IMR-90 (cell line): Measurements from ENCODE around the gene TBC1D22A. TPM values are rescaled to one million over a fixed set of nuclear protein-coding genes. Genes with fewer than 3 reads are reported as not detected.

ENCODE experiments used
- ATAC-seq: fragments of 200-7000 bp; cut with Tn5 transposase; 2 replicates; pipeline ENCODE4 v1.9.1; 2020; ENCODE audit warnings: low read depth, mild to moderate bottlenecking, moderate library complexity
- BruUV-seq: library from RNA; stranded (reverse); fragments of 400-500 nt; replicated peaks from 2 replicates; lab custom pipeline; 2021; lab: Mats Ljungman, UMichigan
- CTCF ChIA-PET: fragments of 300-600 bp; formaldehyde crosslinking; extraction: SDS; loops from one replicate; lab custom pipeline; 2021; ENCODE audit warnings: antibody characterized with exemption; lab: Yijun Ruan, JAX
- POLR2A ChIA-PET: fragments of 300-600 bp; sonication (Branson Sonifier 250); formaldehyde crosslinking; loops from one replicate; lab custom pipeline; 2022; ENCODE audit warnings: antibody characterized with exemption; ENCODE audit not compliant: unreplicated experiment; lab: Charles Lee
- DNase-seq: peaks from one replicate; pipeline ENCODE4 v3.0.0; 2013
- H2AFZ ChIP-seq: replicated peaks from 2 replicates; pipeline ENCODE3; 2013; ENCODE audit warnings: low read length, mild to moderate bottlenecking; ENCODE audit not compliant: poor library complexity
- H2AK5ac ChIP-seq: 2 replicates; pipeline ENCODE4 v1.6.1; 2013; ENCODE audit warnings: low read depth, low read length, inconsistent platforms
- H2AK9ac ChIP-seq: replicated peaks from 2 replicates; pipeline ENCODE3; 2013; ENCODE audit warnings: mild to moderate bottlenecking, low read depth, low read length, moderate library complexity; ENCODE audit not compliant: poor library complexity
- H2BK120ac ChIP-seq: 2 replicates; pipeline ENCODE4 v1.6.1; 2013; ENCODE audit warnings: low read depth, low read length, inconsistent platforms
- H2BK15ac ChIP-seq: 3 replicates; pipeline ENCODE4 v1.6.1; 2013; ENCODE audit warnings: low read depth, low read length, inconsistent platforms
- H2BK20ac ChIP-seq: 2 replicates; pipeline ENCODE4 v1.6.1; 2013; ENCODE audit warnings: low read depth, mild to moderate bottlenecking, inconsistent platforms, low read length, moderate library complexity
- H2BK5ac ChIP-seq: 2 replicates; pipeline ENCODE4 v1.6.1; 2013; ENCODE audit warnings: mild to moderate bottlenecking, low read depth, low read length, inconsistent platforms; ENCODE audit not compliant: poor library complexity, severe bottlenecking
- H3K14ac ChIP-seq: replicated peaks from 2 replicates; pipeline ENCODE4 v1.6.1; 2013; ENCODE audit warnings: low read depth, low read length, inconsistent platforms
- H3K18ac ChIP-seq: 2 replicates; pipeline ENCODE4 v1.6.1; 2013; ENCODE audit warnings: low read depth, low read length, control low read depth
- H3K23ac ChIP-seq: 2 replicates; pipeline ENCODE4 v1.6.1; 2013; ENCODE audit warnings: low read depth, low read length, inconsistent platforms
- H3K27ac ChIP-seq: 2 replicates; pipeline ENCODE4 v1.5.1; 2013; ENCODE audit warnings: mild to moderate bottlenecking, control low read depth, low read length; ENCODE audit not compliant: insufficient read depth
- H3K27me3 ChIP-seq: 2 replicates; pipeline ENCODE4 v1.6.1; 2013; ENCODE audit warnings: low read length; ENCODE audit not compliant: control insufficient read depth, insufficient read depth
- H3K36me3 ChIP-seq: 2 replicates; pipeline ENCODE4 v1.6.1; 2013; ENCODE audit warnings: low read length, mixed read lengths; ENCODE audit not compliant: control insufficient read depth, insufficient read depth
- H3K4ac ChIP-seq: 2 replicates; pipeline ENCODE4 v1.6.1; 2013; ENCODE audit warnings: low read depth, low read length, inconsistent platforms
- H3K4me1 ChIP-seq: 2 replicates; pipeline ENCODE4 v1.6.1; 2013; ENCODE audit warnings: low read length, mixed read lengths; ENCODE audit not compliant: control insufficient read depth, insufficient read depth
- H3K4me2 ChIP-seq: 2 replicates; pipeline ENCODE4 v1.6.1; 2013; ENCODE audit warnings: low read depth, mild to moderate bottlenecking, control low read depth, low read length, moderate library complexity
- H3K4me3 ChIP-seq: 2 replicates; pipeline ENCODE4 v1.5.1; 2013; ENCODE audit warnings: low read depth, mild to moderate bottlenecking, control low read depth, low read length, moderate library complexity; ENCODE audit not compliant: insufficient read depth
- H3K56ac ChIP-seq: 2 replicates; pipeline ENCODE4 v1.6.1; 2013; ENCODE audit warnings: low read length, inconsistent platforms; ENCODE audit not compliant: insufficient read depth; ENCODE audit errors: extremely low read depth
- H3K79me1 ChIP-seq, 2 experiments: 2 replicates each; pipeline ENCODE4 v1.6.1; 2013; ENCODE audit warnings: low read length in 2 of 2, inconsistent platforms in 1 of 2, low read depth in 1 of 2
- H3K9ac ChIP-seq: 2 replicates; pipeline ENCODE4 v1.6.1; 2013; ENCODE audit warnings: low read depth, low read length, control low read depth
- H3K9me1 ChIP-seq: 2 replicates; pipeline ENCODE4 v1.6.1; 2013; ENCODE audit warnings: low read length, inconsistent platforms; ENCODE audit not compliant: insufficient read depth
- H3K9me3 ChIP-seq: 2 replicates; pipeline ENCODE4 v1.6.1; 2013; ENCODE audit warnings: low read length; ENCODE audit not compliant: control insufficient read depth, insufficient read depth
- H4K20me1 ChIP-seq: 2 replicates; pipeline ENCODE4 v1.6.1; 2013; ENCODE audit warnings: low read length, inconsistent platforms; ENCODE audit not compliant: insufficient read depth
- H4K5ac ChIP-seq: 2 replicates; pipeline ENCODE4 v1.6.1; 2013; ENCODE audit warnings: mild to moderate bottlenecking, low read depth, low read length, control low read depth
- H4K8ac ChIP-seq, 2 experiments: 2 replicates each; pipeline ENCODE4 v1.6.1; 2013; ENCODE audit warnings: low read depth in 2 of 2, low read length in 2 of 2, control low read depth in 1 of 2, inconsistent platforms in 1 of 2
- H4K91ac ChIP-seq: 2 replicates; pipeline ENCODE4 v1.6.1; 2013; ENCODE audit warnings: low read depth, low read length, inconsistent platforms; ENCODE audit not compliant: insufficient read depth
- BHLHE40 ChIP-seq: fragments of 150-350 bp; IDR thresholded peaks from 2 replicates; pipeline ENCODE4 v1.6.1; 2016; ENCODE audit warnings: mild to moderate bottlenecking, low read depth, low read length
- CHD1 ChIP-seq: IDR thresholded peaks from 2 replicates; pipeline ENCODE4 v1.6.1; 2012; ENCODE audit warnings: low read depth, low read length, improper control_type of control experiment
- ELK1 ChIP-seq: fragments of 150-350 bp; IDR thresholded peaks from 2 replicates; pipeline ENCODE4 v1.6.1; 2016; ENCODE audit warnings: low read depth, mild to moderate bottlenecking, low read length, moderate library complexity, borderline replicate concordance
- FOS ChIP-seq: fragments of 150-350 bp; IDR thresholded peaks from 2 replicates; pipeline ENCODE4 v1.6.1; 2016; ENCODE audit warnings: low read depth, low read length
- MAFK ChIP-seq: IDR thresholded peaks from 2 replicates; pipeline ENCODE4 v1.6.1; 2012; ENCODE audit warnings: low read depth, low read length, improper control_type of control experiment
- MAZ ChIP-seq: IDR thresholded peaks from 2 replicates; pipeline ENCODE4 v1.6.1; 2012; ENCODE audit warnings: low read depth, mild to moderate bottlenecking, low read length, improper control_type of control experiment, moderate library complexity, borderline replicate concordance
- MXI1 ChIP-seq: IDR thresholded peaks from 2 replicates; pipeline ENCODE4 v1.6.1; 2012; ENCODE audit warnings: low read depth, mild to moderate bottlenecking, low read length, moderate library complexity, borderline replicate concordance
- POLR2A ChIP-seq: IDR thresholded peaks from 2 replicates; pipeline ENCODE4 v1.6.1; 2012; ENCODE audit warnings: mild to moderate bottlenecking, low read depth, low read length
- RCOR1 ChIP-seq: IDR thresholded peaks from 2 replicates; pipeline ENCODE4 v1.6.1; 2012; ENCODE audit warnings: mild to moderate bottlenecking, low read length, improper control_type of control experiment; ENCODE audit not compliant: insufficient replicate concordance
- RFX5 ChIP-seq: IDR thresholded peaks from 2 replicates; pipeline ENCODE4 v1.8.0; 2012; ENCODE audit warnings: low read depth, mild to moderate bottlenecking, low read length, moderate library complexity
- SMC3 ChIP-seq: fragments of 150-350 bp; IDR thresholded peaks from 2 replicates; pipeline ENCODE4 v1.6.1; 2016; ENCODE audit warnings: low read depth, mild to moderate bottlenecking, antibody characterized with exemption, low read length, moderate library complexity
- USF2 ChIP-seq: fragments of 150-350 bp; IDR thresholded peaks from 2 replicates; pipeline ENCODE4 v1.6.1; 2017; ENCODE audit warnings: mild to moderate bottlenecking, antibody characterized with exemption, low read length, low read depth
- WGBS, 2 experiments: methylation state at CpG; one replicate each; pipeline versions ENCODE4 v1.1.5 to v1.1.7; 2013; ENCODE audit warnings: missing lambda C conversion rate in 2 of 2; ENCODE audit not compliant: insufficient read length in 1 of 2; ENCODE audit errors: extremely low coverage in 2 of 2; 5-methylcytosine and 5-hydroxymethylcytosine counted together
- dilution Hi-C: fragments of 300-500 bp; cut with HindIII; formaldehyde crosslinking; loops from one replicate; pipeline ENCODE4 v1.14.3; 2018; ENCODE audit warnings: low sequenced_read_pairs; ENCODE audit not compliant: unreplicated experiment
- in situ Hi-C: fragments of 300-500 bp; cut with MboI; formaldehyde crosslinking; loops from 3 replicates; pipeline ENCODE4 v1.14.3; 2019; ENCODE audit warnings: low sequenced_read_pairs, inconsistent platforms, mixed read lengths
- intact Hi-C: fragments of 100-400 bp; cut with micrococcal nuclease; formaldehyde crosslinking; loops from 2 replicates; pipeline ENCODE4 v1.10.0; 2022
- polyA plus RNA-seq, 3 experiments: library from polyadenylated mRNA; depleted of rRNA; stranded (reverse); fragments of >200 nt; gene quantifications; 2 replicates each; pipeline ENCODE4 v1.2.3, GENCODE V29; 2012; ENCODE audit warnings: low replicate concordance in 1 of 3
- total RNA-seq: library from RNA; depleted of rRNA; stranded (reverse); fragments of >200 nt; gene quantifications from 2 replicates; pipeline ENCODE4 v1.2.3, GENCODE V29; 2012

The TBC1D22A gene
- total and polyA plus RNA-seq, 2 of the 4 experiments (the other 2 are of a cell fraction): 9.0 to 16.7 TPM

DNA sequence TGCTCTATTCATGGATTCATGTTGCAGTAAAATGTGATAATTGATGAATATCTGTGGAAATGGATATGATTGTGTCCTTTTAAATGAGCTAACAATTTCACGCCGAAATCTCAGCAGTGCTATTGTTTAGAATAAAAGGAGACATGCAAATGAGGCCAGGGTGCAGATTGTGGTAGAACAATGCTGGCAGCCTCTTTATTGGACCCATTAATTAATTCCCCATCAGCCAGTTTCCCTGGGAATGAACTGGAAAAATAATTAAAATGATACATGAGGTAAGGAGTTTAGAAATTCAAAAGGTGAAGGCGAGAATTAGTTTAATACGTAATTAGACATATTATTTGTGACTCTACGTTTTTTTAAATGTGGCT is 306.2 kb downstream of the TBC1D22A start:
- H2BK5ac ChIP-seq: no peak overlapping the region
- H2BK20ac ChIP-seq: no peak overlapping the region
- H3K4me3 ChIP-seq: no peak overlapping the region
- no peak overlapping the region for H2AK5ac ChIP-seq
- peaks cover 7 to 8% of the 10 kb centered on the region in 2 experiments; a peak in 3 of 4 replicates for H3K79me1 ChIP-seq
- no peak overlapping the region for H3K23ac ChIP-seq
- 100% methylated on average over 2 of the region's 5 CpGs; no CpG with 5 or more reads in 1 of the 2 experiments for WGBS, 2 experiments
- no peak for TF ChIP-seq SMC3
- TF ChIP-seq RFX5: no peak
- TF ChIP-seq CHD1: no peak
- no peak for TF ChIP-seq MAZ
- no peak for TF ChIP-seq ELK1
- no peak for TF ChIP-seq MAFK
- no peak for TF ChIP-seq BHLHE40
- TF ChIP-seq POLR2A: no peak
- no peak for TF ChIP-seq RCOR1
- TF ChIP-seq FOS: no peak
- TF ChIP-seq USF2: no peak
- TF ChIP-seq MXI1: no peak
- H3K4ac ChIP-seq: no peak overlapping the region
- no peaks in the 10 kb centered on the region for H3K36me3 ChIP-seq
- H4K5ac ChIP-seq: no peak overlapping the region
- H4K91ac ChIP-seq: no peak overlapping the region
- no peak overlapping the region for H3K4me2 ChIP-seq
- H3K27me3 ChIP-seq: no peaks in the 10 kb centered on the region
- peaks cover 13% of the 10 kb centered on the region; the same call in 1 of the 2 replicates for H3K9me1 ChIP-seq
- DNase-seq: no peak
- in situ Hi-C loops: no loop called here
- H3K4me1 ChIP-seq: no peaks in the 10 kb centered on the region
- no peaks in the 10 kb centered on the region for H3K9me3 ChIP-seq
- ChIA-PET POLR2A (no interaction called here), CTCF (no interaction called here)
- no peak overlapping the region for H3K9ac ChIP-seq
- no TSS peak for BruUV-seq
- no peak overlapping the region for H3K18ac ChIP-seq
- H4K20me1 ChIP-seq: peaks cover 5% of the 10 kb centered on the region
- no peak overlapping the region for H4K8ac ChIP-seq
- H2AK9ac ChIP-seq: no peak overlapping the region
- intact Hi-C loops: no loop called here
- no peak overlapping the region for H2BK120ac ChIP-seq
- H3K27ac ChIP-seq: no peak overlapping the region
- dilution Hi-C loops: no loop called here
- no peak overlapping the region for H3K56ac ChIP-seq
- no peak overlapping the region for H3K14ac ChIP-seq
- no peak for ATAC-seq
- H2AFZ ChIP-seq: no peak overlapping the region
- H2BK15ac ChIP-seq: no peak overlapping the region
